Stimulated activated naive CD8-positive, alpha-beta T cell treated with anti-CD3 and anti-CD28 coated beads, Interleukin-15, amount 100 ng/mL, for 72 hours (primary cell): ENCODE data around the gene RNF40.

ENCODE experiments used
- ATAC-seq: fragments of 150-1000 bp; cut with Tn5 transposase; 2 replicates; pipeline ENCODE4 v1.10.0; 2021; ENCODE audit warnings: mild to moderate bottlenecking, moderate library complexity
- DNase-seq, 2 donors: peaks; one replicate each; pipeline ENCODE4 v3.0.0; 2021 to 2022
- H3K27ac Mint-ChIP-seq, 2 donors: one replicate each; pipeline ENCODE4 v1.8.0; 2022; ENCODE audit warnings: mild to moderate bottlenecking in 2 of 2, mixed read lengths in 2 of 2, moderate library complexity in 2 of 2
- H3K27me3 Mint-ChIP-seq: one replicate; pipeline ENCODE4 v1.8.0; 2022; ENCODE audit warnings: mixed read lengths
- H3K4me1 Mint-ChIP-seq: one replicate; pipeline ENCODE4 v1.8.0; 2022; ENCODE audit warnings: mild to moderate bottlenecking, mixed read lengths
- H3K4me3 Mint-ChIP-seq, 2 donors: one replicate each; pipeline ENCODE4 v1.8.0; 2022; ENCODE audit warnings: mild to moderate bottlenecking in 2 of 2, mixed read lengths in 2 of 2, moderate library complexity in 1 of 2
- H3K9me3 Mint-ChIP-seq, 2 donors: one replicate each; pipeline ENCODE4 v1.8.0; 2022; ENCODE audit warnings: mixed read lengths in 2 of 2

Gene RNF40

DNA sequence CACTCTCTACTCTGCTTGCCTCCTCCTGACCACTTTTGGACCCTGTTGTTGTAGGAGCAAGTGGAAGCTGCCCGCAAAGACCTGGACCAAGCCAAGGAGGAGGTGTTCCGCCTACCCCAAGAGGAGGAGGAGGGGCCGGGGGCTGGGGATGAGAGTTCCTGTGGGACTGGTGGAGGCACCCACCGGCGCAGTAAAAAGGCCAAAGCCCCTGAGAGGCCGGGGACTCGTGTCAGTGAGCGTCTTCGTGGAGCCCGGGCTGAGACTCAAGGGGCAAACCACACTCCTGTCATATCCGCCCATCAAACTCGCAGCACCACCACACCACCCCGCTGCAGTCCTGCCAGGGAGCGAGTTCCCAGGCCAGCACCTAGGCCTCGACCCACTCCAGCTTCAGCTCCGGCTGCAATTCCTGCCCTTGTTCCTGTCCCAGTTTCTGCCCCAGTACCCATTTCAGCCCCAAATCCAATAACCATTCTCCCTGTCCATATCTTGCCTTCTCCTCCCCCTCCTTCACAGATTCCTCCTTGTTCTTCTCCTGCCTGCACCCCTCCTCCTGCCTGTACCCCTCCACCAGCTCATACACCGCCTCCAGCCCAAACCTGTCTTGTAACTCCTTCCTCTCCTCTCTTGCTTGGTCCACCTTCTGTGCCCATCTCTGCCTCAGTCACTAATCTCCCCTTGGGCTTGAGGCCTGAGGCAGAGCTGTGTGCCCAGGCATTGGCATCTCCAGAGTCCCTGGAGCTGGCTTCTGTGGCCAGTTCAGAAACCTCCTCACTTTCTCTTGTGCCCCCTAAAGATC is 24.9 kb upstream of the RNF40 start:
- peaks cover 9% of the 10 kb centered on the region for H3K4me1 Mint-ChIP-seq
- no peak for DNase-seq
- no peaks in the 10 kb centered on the region for H3K27me3 Mint-ChIP-seq
- ATAC-seq: no peak
- no peak overlapping the region for H3K4me3 Mint-ChIP-seq
- no peaks in the 10 kb centered on the region for H3K9me3 Mint-ChIP-seq
- peak overlapping the region in 1 of 2 donors; percentile 48 for H3K27ac Mint-ChIP-seq

DNA sequence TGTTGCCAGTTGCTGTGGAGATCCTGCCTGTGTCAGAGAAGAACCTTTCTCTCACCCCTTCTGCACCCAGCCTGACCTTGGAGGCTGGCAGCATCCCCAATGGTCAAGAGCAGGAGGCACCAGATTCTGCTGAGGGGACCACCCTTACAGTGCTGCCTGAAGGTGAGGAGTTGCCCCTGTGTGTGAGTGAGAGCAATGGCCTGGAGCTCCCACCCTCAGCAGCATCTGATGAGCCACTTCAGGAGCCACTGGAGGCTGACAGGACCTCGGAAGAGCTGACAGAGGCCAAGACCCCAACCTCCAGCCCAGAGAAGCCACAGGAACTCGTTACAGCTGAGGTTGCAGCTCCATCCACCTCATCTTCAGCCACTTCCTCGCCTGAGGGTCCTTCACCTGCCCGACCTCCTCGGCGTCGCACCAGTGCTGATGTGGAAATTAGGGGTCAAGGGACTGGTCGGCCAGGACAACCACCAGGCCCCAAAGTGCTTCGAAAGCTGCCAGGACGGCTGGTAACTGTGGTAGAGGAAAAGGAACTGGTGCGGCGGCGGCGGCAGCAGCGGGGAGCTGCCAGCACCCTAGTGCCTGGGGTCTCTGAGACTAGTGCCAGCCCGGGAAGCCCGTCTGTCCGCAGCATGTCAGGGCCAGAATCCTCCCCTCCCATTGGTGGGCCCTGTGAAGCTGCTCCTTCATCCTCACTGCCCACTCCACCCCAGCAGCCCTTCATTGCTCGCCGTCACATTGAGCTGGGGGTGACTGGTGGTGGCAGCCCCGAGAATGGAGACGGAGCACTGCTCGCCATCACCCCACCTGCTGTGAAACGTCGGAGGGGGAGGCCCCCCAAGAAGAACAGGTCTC is 24.1 kb upstream of the RNF40 start:
- ATAC-seq (no peak), DNase-seq (no peak)
- H3K4me1 Mint-ChIP-seq: peaks cover 9% of the 10 kb centered on the region
- no peak overlapping the region for H3K4me3 Mint-ChIP-seq
- peak overlapping the region in 1 of 2 donors; percentile 37 for H3K27ac Mint-ChIP-seq
- no peaks in the 10 kb centered on the region for H3K27me3 Mint-ChIP-seq
- no peaks in the 10 kb centered on the region for H3K9me3 Mint-ChIP-seq

- H3K4me3 Mint-ChIP-seq: no peak overlapping the region
- H3K9me3 Mint-ChIP-seq: no peaks in the 10 kb centered on the region
- H3K27me3 Mint-ChIP-seq: no peaks in the 10 kb centered on the region
- ATAC-seq (peak; percentile 31), DNase-seq (no peak)
- H3K27ac Mint-ChIP-seq: no peak overlapping the region
- H3K4me1 Mint-ChIP-seq: peaks cover 9% of the 10 kb centered on the region
These were observed 22.9 kb upstream of the RNF40 start for GRCh38 chr16:30738984-30739951.

- Mint-ChIP-seq H3K27ac (peak overlapping the region; percentile 25 to 89), H3K9me3 (no peaks in the 10 kb centered on the region), H3K4me3 (no peak overlapping the region), H3K27me3 (no peaks in the 10 kb centered on the region), H3K4me1 (peaks cover 9% of the 10 kb centered on the region)
- no peak for DNase-seq
- peak; percentile 56 for ATAC-seq
These were observed 21.5 kb upstream of the RNF40 start for GRCh38 chr16:30740364-30741251.

DNA sequence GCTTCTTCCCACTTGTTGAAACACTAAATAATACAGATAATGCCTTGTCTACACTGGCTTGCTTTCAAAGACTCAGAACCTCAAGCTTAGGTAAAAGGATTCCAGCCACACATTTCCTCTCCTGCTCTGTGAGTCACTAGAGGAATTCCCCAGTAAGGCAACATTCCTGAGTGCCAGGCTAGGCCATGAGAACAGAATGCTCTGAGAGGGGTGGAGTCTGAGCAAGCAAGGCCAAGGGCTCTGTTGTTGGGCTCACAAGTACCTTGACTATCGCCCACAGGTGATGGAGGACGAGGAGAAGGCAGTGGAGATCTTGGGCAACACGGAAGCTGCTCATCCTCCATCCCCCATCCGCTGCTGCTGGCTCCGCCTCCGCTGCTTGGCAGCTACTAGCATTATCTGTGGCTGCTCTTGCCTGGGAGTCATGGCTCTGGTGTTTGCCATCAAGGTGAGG is 20.6 kb upstream of the RNF40 start:
- Mint-ChIP-seq H3K4me3 (no peak overlapping the region), H3K27ac (peak overlapping the region in 1 of 2 donors; percentile 87), H3K27me3 (no peaks in the 10 kb centered on the region), H3K9me3 (no peaks in the 10 kb centered on the region), H3K4me1 (peaks cover 9% of the 10 kb centered on the region)
- no peak for ATAC-seq
- DNase-seq: no peak

DNA sequence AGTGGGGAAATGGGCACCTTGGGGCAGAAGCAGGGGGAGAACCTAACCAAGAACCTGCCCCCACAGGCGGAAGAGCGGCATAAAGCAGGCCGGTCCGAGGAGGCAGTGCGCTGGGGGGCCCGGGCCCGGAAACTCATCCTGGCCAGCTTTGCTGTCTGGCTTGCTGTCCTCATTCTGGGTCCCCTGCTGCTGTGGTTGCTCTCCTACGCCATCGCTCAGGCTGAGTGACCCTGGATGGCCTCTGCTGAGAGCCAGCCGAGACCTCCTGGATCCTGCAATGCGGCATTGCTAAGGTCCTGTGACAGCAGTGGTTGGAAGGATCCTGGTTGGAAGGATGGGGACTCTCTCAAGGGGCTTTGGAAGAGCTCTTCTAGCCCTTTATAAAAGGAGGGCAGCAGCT is 18.4 kb upstream of the RNF40 start:
- no peak overlapping the region for H3K27ac Mint-ChIP-seq
- ATAC-seq (no peak), DNase-seq (no peak)
- H3K9me3 Mint-ChIP-seq: no peaks in the 10 kb centered on the region
- H3K4me1 Mint-ChIP-seq: peaks cover 26% of the 10 kb centered on the region
- no peaks in the 10 kb centered on the region for H3K27me3 Mint-ChIP-seq
- no peak overlapping the region for H3K4me3 Mint-ChIP-seq

- Mint-ChIP-seq H3K27me3 (no peaks in the 10 kb centered on the region), H3K4me3 (no peak overlapping the region), H3K27ac (peak overlapping the region in 1 of 2 donors; percentile 28), H3K4me1 (peaks cover 30% of the 10 kb centered on the region), H3K9me3 (no peaks in the 10 kb centered on the region)
- DNase-seq (no peak), ATAC-seq (no peak)
These were observed 17.9 kb upstream of the RNF40 start for GRCh38 chr16:30744183-30744582.

GRCh38 chr16:30745082-30745481 is 17.0 kb upstream of the RNF40 start:
- no peaks in the 10 kb centered on the region for H3K27me3 Mint-ChIP-seq
- H3K4me3 Mint-ChIP-seq: no peak overlapping the region
- H3K9me3 Mint-ChIP-seq: no peaks in the 10 kb centered on the region
- no peak for ATAC-seq
- no peak for DNase-seq
- peaks cover 39% of the 10 kb centered on the region for H3K4me1 Mint-ChIP-seq
- peak overlapping the region in 1 of 2 donors; percentile 2 for H3K27ac Mint-ChIP-seq

DNA sequence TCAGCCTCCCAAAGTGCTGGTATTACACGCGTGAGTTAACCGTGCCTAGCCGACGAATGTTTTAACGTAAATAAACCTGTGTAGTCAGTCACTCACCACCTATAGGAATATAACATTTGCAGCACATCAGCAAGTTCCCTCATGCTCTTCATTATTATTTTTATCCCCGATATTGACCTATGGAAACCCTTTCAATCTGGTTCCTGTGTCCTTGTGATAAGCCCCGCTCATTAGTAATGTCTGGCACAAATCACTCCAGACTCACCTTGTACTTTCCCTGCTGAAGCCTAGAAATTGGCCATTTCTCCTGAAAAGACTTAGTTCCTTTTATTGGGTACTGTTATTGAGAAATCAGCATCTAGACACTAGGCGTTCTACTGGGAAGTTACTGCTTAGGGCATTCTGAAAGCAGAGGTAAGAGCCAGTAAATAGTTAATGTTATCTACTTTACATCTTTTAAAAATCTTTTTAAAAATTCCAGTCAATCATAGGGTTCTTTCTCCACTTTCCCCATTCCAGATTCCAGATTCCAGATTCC is 15.4 kb upstream of the RNF40 start:
- H3K9me3 Mint-ChIP-seq: no peaks in the 10 kb centered on the region
- no peaks in the 10 kb centered on the region for H3K27me3 Mint-ChIP-seq
- H3K27ac Mint-ChIP-seq: no peak overlapping the region
- H3K4me1 Mint-ChIP-seq: peaks cover 35% of the 10 kb centered on the region
- DNase-seq: no peak
- H3K4me3 Mint-ChIP-seq: no peak overlapping the region
- no peak for ATAC-seq

- Mint-ChIP-seq H3K27me3 (no peaks in the 10 kb centered on the region), H3K4me3 (peak overlapping the region; percentile 97 to 98), H3K9me3 (no peaks in the 10 kb centered on the region), H3K4me1 (peaks cover 35% of the 10 kb centered on the region), H3K27ac (peak overlapping the region; percentile 64 to 97)
- no peak for ATAC-seq
- DNase-seq: no peak
These were observed 14.8 kb upstream of the RNF40 start for GRCh38 chr16:30747331-30747730.

GRCh38 chr16:30747799-30748633 is 14.1 kb upstream of the RNF40 start, which contains the start of gene PHKG2:
PHKG2 (plus strand) TSS chr16:30748425; CDS start chr16:30748821, 396 bp downstream.
- peaks cover 35% of the 10 kb centered on the region for H3K4me1 Mint-ChIP-seq
- peak within 1 kb of the TSS; percentile 95 to 97 for H3K27ac Mint-ChIP-seq
- H3K4me3 Mint-ChIP-seq: peak within 1 kb of the TSS; percentile 97 to 98
- no peaks in the 10 kb centered on the region for H3K27me3 Mint-ChIP-seq
- H3K9me3 Mint-ChIP-seq: no peaks in the 10 kb centered on the region
- DNase-seq (peak; percentile 97 to 98), ATAC-seq (peak; percentile 98)

GRCh38 chr16:30748634-30749445 is 13.3 kb upstream of the RNF40 start:
- Mint-ChIP-seq H3K27ac (peak overlapping the region; percentile 87 to 97), H3K4me3 (peak overlapping the region; percentile 97 to 98), H3K4me1 (peaks cover 35% of the 10 kb centered on the region), H3K27me3 (no peaks in the 10 kb centered on the region), H3K9me3 (no peaks in the 10 kb centered on the region)
- peak; percentile 45 for ATAC-seq
- no peak for DNase-seq

DNA sequence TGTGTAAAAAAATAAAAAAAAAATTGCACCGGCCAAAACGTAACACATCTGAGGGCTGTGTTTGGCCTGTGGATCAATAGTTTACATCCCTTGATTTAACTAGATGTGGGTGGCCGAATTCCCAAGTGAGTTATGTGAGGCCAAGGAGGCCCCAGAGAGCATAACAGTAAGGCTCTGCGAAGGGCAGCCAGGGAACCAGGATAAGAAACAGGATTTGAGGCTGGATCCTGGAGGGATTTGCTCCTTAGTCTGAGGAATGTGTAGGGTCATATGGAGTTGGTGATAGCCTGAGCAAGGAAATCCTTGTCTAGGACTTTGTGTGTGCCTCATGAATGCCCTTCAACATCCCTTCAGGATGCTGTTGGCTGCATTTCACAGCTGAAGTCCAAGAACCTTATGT is 11.9 kb upstream of the RNF40 start:
- Mint-ChIP-seq H3K27me3 (no peaks in the 10 kb centered on the region), H3K9me3 (no peaks in the 10 kb centered on the region), H3K27ac (no peak overlapping the region), H3K4me3 (no peak overlapping the region), H3K4me1 (peaks cover 35% of the 10 kb centered on the region)
- ATAC-seq: no peak
- no peak for DNase-seq
